ENCODE results near the gene LARGE1.

LARGE1 gene

DNA sequence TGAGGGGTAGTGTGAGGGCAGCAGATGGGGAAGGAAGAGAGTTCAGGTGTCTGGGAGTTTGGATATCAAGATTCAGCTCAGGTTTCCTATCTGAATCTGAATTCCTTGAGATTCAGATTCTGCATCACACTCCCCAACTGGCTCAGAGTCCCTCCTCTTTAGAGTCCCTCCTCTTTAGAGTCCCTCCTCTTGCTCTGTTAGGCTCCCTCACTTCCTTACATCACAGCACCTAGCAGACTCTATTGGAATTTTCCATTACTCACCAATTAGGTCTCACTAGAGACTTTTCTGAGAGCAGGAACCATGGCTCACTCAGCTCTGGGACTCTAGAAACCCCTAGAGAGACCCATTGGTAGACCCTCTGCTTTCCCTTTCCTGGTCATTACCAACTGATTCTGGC, 558.7 kb downstream of the LARGE1 start:
- DNase-seq (ENCODE audit: low spot score): no peak

DNA sequence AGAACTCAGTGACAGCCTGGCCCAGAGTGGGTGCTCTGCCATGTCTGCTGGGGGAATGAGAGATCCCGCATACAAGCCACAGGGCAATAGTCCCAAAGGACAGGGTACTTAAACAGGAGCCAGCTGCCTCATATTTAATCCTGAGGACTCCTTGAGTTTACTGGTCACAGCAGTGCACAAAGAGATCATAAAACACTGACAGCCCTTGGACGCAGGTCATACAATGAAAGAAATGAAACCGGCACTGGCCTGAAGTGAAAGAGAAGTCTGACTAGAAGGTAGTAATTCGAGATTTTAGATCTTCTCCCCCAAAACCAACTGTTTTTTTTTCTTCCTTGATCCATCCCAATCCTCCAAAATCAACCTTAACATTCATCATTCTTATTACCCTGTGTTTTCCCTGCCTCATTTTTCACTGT, 562.3 kb downstream of the LARGE1 start:
- no peak for DNase-seq (ENCODE audit: low spot score)

DNA sequence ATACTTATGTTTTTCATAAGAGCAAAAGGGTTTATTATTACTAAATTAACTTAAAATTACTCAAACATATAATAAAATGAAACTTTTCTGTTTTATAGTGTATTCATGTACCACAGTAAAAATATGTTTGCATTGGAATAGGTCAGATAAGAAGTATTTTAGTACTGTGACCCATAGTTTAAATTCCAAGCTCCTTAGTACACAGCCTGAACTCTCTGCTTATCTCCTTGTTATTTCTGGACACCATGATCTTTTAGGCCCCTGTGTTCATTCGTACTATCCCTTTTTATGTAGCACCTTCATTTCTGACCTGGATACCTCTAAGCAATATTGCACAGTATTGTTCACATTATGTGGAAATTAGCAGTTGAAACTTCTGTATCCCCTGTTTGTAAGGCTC, 565.3 kb downstream of the LARGE1 start:
- DNase-seq (ENCODE audit: low spot score): no peak

DNA sequence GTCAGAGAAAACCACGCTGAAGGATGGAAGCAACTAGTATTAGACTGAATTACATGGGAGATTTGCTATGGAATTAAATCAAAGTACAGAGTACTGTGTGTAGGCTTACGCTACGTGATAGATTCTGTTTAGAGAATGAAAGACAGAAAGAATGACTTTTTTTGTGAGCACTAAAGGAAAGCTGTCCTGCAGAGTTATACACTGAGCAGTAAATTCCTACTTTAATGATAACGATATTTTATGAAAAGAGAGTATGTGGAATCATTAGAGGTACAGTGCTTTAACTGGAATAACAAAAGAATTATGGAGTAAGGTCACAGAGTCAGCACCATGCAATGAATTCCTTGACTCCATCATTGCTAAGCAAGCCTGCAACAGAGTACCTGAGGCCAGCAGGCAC, 566.8 kb downstream of the LARGE1 start:
- no peak for DNase-seq (ENCODE audit: low spot score)

DNA sequence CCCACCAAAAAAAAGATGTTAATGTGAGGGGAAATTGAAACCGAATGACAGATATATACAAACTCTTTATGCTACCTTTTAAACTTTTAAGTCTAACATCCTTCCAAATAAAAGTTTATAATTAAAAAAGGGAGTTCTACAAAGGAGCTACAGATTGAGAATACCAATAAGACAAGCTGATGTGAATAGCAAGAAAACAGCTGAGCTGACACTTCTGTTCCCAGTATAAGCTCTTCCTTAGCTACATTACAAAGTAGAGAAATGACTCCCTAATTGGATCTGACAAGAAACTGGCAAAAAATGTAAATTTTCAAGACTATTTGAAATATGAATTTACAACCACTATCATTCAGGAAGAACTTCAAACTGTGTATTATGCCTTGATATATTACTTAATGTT, 567.5 kb downstream of the LARGE1 start:
- no peak for DNase-seq (ENCODE audit: low spot score)

DNA sequence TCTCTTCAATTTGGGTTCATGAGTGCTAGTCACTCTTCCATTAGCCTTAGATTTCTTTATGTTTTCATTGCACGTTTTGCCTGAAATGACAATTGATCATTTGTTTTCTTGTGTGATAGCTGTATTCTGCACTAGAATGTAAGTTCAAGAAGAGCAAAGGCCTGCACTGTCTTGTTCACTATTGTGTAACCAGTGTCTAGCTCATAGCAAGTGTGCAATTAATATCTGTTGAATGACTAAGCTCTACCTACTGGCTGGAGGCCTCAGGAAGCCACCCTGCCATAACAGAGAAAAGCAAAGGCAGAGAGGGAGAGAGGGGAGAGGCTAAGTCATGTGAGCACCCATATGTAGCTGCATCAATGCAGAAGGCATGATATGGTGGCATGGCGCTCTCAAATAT, 569.3 kb downstream of the LARGE1 start:
- no peak for DNase-seq (ENCODE audit: low spot score)

DNA sequence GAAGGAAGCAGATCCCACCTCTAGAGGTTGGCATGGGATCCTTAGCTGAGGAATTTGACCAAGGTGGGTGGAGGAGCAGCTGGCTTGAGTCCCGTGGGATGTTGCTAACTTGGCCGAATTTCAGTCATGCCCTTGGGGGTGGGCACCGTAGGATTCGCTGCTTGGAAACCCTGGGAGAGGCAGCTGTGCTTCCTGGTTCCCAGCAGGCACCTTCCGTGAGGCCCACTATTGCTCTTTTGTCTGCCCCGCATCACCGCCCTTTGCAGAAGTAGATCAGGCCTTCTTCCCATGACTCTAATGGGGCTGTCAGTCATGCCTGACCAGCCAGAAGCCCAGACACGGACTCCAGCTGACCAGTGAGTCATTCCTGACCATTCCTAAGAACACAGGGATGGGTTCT, 569.8 kb downstream of the LARGE1 start:
- peak; percentile 75 for DNase-seq (ENCODE audit: low spot score)

DNA sequence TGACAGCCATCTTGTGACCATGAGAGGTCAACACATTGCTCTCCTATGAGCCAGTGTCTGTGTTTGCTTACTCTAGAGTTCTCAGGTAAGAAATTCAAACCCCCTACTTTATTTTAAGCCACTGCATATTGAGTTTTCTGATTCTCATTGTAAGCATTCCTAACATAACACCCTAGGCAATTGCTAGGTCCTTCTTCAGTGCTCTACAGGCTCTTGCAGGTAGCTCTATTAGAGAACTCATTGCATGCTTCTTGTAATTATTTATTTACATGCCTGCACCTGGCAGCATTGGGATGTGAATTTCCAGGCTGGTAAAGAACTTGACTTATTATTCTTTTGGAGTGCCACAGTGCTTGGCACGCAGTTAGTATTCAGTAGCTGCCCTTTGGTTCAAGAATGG, 573.3 kb downstream of the LARGE1 start:
- no peak for DNase-seq (ENCODE audit: low spot score)

DNA sequence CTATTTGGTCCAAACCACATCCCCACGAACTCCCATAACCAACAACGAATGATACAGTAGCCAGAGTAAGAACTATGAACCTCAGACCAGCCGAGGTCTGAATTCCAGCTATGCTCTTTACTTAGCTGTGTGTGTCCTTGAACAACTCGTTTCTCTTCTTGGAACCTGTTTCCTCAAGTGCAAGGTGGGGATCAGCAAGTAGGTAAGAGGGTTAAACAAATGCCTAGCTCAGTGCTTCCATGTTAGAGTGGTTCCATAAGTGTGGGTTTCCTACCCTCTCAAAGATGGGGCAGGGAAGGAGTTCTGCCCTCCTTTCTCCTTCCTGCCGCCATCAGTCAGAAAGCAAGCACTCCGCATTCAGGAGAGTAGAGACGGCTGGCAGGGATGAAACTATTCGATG, 578.7 kb downstream of the LARGE1 start:
- no peak for DNase-seq (ENCODE audit: low spot score)

DNA sequence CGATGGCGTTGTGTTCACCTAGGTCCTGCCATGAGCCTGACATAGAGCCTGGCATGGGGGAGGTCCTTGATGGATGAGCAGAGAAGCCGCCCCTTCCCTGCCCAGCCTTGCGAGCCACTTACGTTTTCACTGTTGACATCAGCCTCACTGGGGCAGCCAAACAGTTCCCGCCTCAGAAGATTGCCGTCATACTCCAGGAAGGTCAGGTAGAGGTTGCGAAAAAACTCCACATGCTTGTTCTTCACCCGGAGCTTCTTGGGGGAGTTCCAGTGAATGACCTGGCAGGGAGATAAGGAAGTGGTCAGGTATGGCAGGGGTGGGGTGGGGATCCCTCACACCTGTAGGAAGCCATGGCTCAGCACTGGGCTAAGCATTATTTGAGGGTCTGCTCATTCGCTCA, 582.8 kb downstream of the LARGE1 start:
- no peak for DNase-seq (ENCODE audit: low spot score)

DNA sequence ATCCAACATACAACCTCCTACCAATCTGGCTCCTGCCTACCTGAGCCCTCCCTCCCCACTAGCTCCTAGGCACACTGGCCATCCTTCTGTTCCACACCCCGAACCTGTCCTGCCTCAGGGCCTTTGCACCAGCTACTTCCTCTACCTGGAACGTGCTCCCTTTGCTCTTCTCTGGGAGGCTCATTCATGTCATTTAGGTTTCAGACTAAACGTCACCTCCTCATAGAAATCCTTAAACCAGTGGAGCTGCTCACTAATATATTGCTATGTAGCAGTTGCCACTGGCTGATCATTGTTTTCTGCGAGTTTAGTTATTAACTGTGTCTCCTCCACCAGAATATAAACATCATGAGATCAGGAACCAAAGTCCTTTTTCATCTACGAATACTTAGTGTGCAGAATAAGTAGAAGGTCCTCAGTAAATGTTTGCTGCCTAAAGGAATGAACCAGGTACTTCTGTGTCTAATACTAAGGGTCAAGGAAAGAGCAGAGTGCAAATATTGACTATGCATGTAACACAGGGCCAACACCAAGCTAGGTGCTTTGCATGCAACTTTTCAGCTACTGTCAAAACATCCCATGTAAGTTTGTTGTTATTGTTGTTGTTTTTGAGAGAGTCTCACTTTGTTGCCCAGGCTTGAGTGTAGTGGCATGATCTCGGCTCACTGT, 584.5 kb downstream of the LARGE1 start:
- no peak for DNase-seq (ENCODE audit: low spot score)

DNA sequence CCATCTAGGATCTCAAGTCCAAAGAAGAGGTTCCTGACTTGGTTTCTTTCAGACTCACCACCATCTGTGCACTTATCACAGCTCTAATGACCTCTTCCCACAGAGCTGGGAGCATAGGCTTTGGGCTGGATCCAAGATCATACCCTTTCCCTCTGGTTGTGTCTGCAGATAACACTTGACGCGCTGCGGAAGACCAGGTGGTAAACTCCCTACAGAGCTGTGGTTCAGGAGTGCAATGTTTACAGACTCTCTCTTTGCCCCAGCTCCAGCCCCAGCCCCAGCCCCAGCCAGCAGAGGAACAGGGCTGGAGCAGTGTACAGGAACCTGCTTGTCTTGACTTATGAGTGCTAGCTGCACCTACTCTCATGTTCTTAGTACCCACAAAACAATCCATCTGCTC, 587.7 kb downstream of the LARGE1 start:
- no peak for DNase-seq (ENCODE audit: low spot score)

DNA sequence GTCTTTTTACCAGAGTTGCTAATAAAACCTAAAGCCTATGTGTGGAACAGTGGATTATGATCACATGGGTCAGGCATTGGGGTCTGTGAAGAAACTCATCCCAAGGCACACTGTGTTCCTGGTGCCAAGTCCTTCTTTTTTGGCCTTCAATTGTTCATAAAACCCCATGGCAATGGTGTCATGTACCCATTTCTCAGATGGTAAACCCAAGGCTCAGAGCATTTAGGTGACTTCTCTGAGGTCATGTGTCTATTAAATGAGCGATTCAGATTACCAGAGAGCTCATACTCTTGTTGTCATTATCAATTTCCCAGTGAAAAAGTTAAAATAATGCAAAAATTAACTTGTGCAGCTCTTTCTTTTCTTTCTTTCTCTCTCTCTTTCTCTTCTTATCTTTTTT, 589.3 kb downstream of the LARGE1 start:
- no peak for DNase-seq (ENCODE audit: low spot score)

DNA sequence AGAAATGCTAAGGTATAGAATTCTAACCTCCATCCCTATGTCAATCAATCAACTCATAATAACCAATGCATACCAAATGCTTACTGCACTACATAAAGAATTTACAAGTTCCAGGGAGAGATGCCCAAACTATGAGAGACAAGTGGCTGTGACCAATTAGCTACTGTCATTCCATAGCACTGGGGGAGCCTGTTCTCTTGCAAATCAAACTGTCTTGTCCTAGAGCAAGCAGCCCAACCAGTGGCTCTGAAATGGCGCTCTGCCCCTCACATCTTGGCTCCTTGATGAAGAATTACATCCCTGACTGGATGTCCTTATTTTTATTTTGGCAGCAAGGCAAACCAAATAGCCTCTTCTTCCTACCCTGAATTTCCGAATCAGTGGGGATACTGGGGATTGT, 589.7 kb downstream of the LARGE1 start:
- no peak for DNase-seq (ENCODE audit: low spot score)

DNA sequence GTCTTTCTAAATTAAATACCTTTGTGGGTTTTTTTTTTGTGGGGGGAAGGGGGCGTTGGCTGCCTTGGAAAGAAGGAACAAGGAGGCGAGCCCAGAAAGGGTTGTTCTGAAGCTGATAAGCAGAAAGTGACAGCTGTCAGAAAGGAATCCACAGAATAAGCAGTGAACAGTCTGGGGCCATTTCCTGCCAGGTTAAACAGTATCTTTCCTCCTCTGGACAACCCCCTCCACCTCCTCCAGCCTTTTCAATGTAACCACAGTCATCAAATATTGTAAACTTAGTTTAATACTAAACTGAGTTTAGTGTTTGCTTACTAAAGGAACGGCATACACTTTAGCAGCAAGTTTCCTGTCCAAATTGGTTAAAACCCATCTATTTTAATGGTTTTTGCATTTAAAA, 590.9 kb downstream of the LARGE1 start:
- no peak for DNase-seq (ENCODE audit: low spot score)

DNA sequence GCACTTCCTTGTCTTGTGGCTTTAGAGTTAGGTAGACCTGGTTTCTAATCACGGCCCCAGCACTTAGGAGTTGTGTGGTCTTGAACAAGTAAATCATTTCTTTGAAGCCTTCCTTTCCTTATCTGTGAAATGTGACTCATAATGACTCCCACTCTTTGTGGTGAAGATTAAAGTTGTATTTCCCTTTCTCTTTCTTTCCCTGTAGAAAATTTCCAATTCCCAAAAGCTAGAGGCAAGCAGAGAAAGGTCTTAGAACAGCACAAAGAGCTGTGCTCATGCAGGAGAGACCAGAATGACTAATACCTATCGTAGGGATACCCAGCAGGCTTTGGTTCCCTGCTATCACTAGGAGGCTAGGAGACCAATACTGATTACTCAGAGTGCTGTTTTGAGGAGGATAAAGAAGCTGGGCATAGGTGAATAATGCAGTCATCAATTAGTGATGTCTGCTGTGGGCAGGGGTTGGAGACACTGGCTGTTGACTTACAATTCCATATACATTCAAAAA, 591.4 kb downstream of the LARGE1 start:
- peak; percentile 87 for DNase-seq (ENCODE audit: low spot score)

DNA sequence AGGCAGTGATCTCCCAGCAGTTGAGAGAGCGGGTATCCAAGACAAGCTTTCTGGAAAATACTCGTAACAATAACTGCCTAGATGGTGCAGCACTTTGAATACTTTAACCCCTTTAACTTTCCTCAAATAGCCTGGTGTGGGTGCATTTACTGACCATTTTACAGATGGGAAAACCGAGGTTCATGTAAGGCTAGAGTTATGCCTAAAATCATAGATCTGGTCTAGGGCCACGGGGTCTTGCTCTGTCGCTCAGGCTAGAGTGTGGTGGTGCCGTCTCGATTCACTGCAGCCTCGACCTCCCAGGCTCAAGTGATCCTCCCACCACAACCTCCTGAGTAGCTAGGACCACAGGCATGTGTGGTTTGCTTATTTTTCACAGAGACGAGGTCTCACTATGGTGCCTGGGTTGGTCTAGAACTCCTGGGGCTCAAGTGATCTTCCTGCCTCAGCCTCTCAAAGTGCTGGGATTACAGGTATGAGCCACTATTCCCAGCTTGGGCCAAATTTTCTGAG, 592.9 kb downstream of the LARGE1 start:
- no peak for DNase-seq (ENCODE audit: low spot score)

DNA sequence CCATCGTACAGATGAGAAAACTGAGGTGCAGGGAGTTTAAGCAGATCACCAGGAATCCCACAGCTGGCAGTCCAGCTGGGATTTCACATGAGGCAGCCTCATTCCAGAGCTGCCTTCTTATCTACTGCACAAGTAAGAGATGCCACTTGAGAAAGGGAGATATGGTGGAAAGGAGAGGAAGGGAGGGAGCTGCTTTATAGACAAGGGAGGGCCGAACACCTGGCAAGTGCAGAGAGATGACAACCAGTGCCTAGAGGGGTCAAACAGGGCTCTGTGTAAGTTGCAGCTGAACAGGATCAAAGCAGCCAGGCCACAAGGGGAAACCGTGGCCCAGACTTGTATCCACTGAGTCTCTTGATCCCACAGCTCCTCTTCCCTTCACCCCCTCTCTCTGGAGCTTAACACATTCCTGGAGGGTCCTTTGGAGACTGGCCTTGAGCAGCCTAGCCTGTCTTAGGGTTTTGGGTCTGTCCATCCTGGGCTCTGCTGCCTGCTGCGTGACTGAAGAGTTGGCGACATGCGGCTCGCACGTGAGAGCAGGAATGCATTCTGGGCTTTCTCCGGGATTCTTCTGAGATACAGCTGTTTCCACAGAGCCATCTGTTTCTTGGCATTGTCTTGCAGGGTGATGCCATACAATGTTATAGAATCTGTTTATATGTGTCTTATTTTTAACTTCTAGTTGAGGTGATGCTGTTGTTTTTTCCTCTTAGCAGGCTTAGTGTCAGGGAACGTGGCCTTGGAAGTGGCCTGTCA, 593.6 kb downstream of the LARGE1 start:
- no peak for DNase-seq (ENCODE audit: low spot score)

DNA sequence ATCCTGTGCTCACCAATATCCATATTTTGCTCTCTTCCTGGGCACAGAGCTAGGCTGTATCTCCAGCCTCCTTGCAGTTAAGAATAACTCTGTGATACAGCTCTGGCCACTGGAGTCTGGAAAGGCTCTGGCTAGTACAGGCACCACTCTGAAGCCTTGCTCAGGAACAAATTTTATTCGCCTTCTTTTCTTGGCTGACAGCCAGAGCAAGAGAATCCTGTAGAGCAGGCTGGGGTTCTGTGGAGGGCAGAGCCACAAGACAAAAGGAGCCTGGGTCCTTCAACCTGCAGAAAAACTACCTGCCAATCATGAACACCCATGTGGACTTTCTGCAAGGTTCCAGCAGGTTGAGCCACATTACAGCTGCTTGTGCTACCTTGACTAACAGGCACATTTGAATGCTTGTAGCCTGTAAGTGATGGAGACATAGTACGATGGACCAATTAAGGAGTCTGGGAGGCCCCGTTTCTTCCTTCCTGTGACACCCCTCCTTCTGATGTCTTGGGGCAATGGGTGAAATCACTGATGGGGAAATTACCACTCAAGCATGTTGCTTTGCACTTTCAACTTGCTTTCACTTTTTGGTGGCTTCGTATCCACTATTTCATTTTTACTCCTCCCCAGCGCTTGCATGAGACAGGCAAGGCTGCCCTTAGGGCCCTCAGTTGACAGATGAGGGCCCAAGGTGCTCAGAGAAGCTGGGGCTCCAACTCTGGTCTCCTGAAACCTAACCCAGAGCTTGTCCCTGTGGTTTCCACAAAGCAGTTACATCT, 594.9 kb downstream of the LARGE1 start:
- DNase-seq (ENCODE audit: low spot score): no peak

DNA sequence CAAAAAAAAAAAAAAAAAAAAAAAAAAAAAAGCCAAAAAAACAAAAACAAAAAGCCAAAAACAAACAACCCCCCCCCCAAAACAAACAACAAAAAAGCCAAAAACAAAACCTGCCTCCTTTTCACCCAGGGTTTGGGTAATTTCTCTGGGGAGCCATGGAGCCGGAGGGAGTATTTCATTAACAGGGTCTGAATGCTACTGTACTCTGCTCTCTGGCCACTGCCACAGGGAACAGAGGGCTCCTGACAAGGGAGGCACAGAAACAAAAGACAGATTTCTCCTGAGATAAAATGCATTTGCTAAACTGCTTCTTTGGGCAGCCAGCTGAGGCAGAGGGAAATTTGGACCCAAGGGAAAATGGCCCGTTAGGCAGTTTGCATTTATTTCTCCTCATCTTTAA, 596.0 kb downstream of the LARGE1 start:
- DNase-seq (ENCODE audit: low spot score): no peak

DNA sequence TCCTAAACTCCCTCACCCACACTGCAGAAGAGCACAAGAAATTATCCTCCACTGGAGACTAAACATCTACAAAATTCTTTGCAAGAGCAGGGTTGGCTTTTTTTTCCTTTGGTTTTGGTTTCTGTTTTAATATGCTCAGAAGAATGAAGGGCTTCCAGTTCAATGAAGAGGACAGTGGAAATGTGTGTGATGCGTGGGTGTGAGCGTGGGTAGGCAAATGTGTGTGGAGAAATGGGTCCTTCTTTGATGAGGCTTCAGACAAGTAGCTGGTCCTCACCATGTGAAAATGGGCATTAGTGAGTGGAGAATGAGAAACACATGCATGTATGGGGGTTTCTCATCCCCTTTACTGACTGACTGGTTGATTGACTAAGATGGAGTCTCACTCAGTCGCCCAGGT, 598.8 kb downstream of the LARGE1 start:
- DNase-seq (ENCODE audit: low spot score): no peak

DNA sequence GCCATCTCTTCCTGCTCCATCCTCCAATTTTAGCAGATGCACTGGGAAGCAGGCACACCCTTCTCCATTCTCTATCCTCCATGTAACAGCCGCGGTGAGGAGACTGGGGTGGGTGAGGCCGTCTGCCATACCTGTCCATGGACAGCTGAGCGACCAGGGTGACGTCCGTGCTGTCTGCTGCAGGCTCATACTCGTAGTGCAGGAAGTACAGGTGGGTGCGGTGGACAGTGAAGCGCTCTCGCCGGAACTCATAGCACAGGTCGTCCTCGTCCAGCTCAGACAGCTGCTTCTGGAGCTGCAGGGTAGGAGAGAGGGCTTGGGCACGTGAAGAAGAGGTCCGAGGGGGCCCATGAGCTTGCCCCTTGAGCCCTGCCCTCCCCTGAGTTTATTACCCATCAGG, 604.3 kb downstream of the LARGE1 start:
- no peak for DNase-seq (ENCODE audit: low spot score)

DNA sequence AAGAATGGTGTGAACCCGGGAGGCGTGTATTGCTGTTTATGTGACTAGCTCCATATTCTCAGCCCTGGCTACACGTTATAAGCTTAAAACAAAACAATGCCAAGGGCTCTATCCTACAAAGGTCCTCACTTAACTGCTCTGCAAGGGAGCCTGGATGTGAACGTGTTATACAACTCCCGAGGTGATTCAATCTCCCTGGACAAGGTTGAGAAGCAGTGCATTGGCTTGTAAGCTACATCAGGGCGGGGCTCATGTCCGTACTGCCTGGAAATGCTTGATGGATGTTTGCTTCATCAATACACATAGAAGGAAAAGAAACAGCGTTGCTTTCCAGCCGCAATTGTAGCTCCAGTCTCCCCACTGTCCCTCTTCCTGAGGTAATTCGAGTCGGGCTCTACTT, 605.2 kb downstream of the LARGE1 start:
- no peak for DNase-seq (ENCODE audit: low spot score)
